Trophoblast cell (in vitro differentiated cells and primary cell): ENCODE data around the gene ZNF473.

ENCODE experiments used
- DNase-seq, 2 donors: peaks; one replicate each; pipeline ENCODE4 v3.0.0-alpha.2; 2016
- H2AFZ ChIP-seq: 2 replicates; pipeline ENCODE4 v1.6.1; 2013; ENCODE audit warnings: low read length, moderate library complexity, mild to moderate bottlenecking; ENCODE audit not compliant: insufficient read depth, poor library complexity
- H2AK5ac ChIP-seq: 2 replicates; pipeline ENCODE4 v1.6.1; 2013; ENCODE audit warnings: mild to moderate bottlenecking, low read length
- H2BK120ac ChIP-seq: 2 replicates; pipeline ENCODE4 v1.6.1; 2013; ENCODE audit warnings: low read length, mild to moderate bottlenecking, moderate library complexity; ENCODE audit not compliant: insufficient read depth, poor library complexity
- H2BK12ac ChIP-seq: 2 replicates; pipeline ENCODE4 v1.6.1; 2013; ENCODE audit warnings: mild to moderate bottlenecking, low read length, moderate library complexity
- H2BK5ac ChIP-seq: 2 replicates; pipeline ENCODE4 v1.6.1; 2013; ENCODE audit warnings: low read length, low read depth, moderate library complexity, mild to moderate bottlenecking; ENCODE audit not compliant: poor library complexity
- H3K14ac ChIP-seq: 2 replicates; pipeline ENCODE4 v1.6.1; 2013; ENCODE audit warnings: mild to moderate bottlenecking, low read length
- H3K18ac ChIP-seq: 2 replicates; pipeline ENCODE4 v1.6.1; 2013; ENCODE audit warnings: mild to moderate bottlenecking, low read length
- H3K23ac ChIP-seq: 2 replicates; pipeline ENCODE4 v1.6.1; 2013; ENCODE audit warnings: low read length
- H3K27ac ChIP-seq: 2 replicates; pipeline ENCODE4 v1.5.1; 2013; ENCODE audit warnings: low read depth, mild to moderate bottlenecking, inconsistent platforms, low read length, moderate library complexity
- H3K27me3 ChIP-seq: 2 replicates; pipeline ENCODE4 v1.6.1; 2013; ENCODE audit warnings: inconsistent platforms, mild to moderate bottlenecking, low read length, moderate library complexity; ENCODE audit not compliant: insufficient read depth
- H3K36me3 ChIP-seq, 2 experiments: 1 replicate in 1 of 2; 2 replicates in 1 of 2; pipeline ENCODE4 v1.6.1; 2013; ENCODE audit warnings: low read length in 2 of 2, mild to moderate bottlenecking in 2 of 2, moderate library complexity in 1 of 2; ENCODE audit not compliant: insufficient read depth in 2 of 2, control insufficient read depth in 1 of 2
- H3K4ac ChIP-seq: 2 replicates; pipeline ENCODE4 v1.6.1; 2013; ENCODE audit warnings: low read depth, mild to moderate bottlenecking, low read length, moderate library complexity
- H3K4me1 ChIP-seq, 2 experiments: 1 replicate in 1 of 2; 2 replicates in 1 of 2; pipeline ENCODE4 v1.6.1; 2013; ENCODE audit warnings: low read length in 2 of 2, mild to moderate bottlenecking in 2 of 2, moderate library complexity in 1 of 2; ENCODE audit not compliant: insufficient read depth in 2 of 2, control insufficient read depth in 1 of 2
- H3K4me2 ChIP-seq: 2 replicates; pipeline ENCODE4 v1.6.1; 2013; ENCODE audit warnings: inconsistent platforms, mild to moderate bottlenecking, low read length, moderate library complexity
- H3K4me3 ChIP-seq: 2 replicates; pipeline ENCODE4 v1.5.1; 2013; ENCODE audit warnings: mild to moderate bottlenecking, low read depth, low read length, inconsistent platforms
- H3K79me1 ChIP-seq: one replicate; pipeline ENCODE4 v1.6.1; 2013; ENCODE audit warnings: low read length
- H3K79me2 ChIP-seq: 2 replicates; pipeline ENCODE4 v1.6.1; 2013; ENCODE audit warnings: low read length, mild to moderate bottlenecking; ENCODE audit not compliant: control insufficient read depth, insufficient read depth, poor library complexity
- H3K9ac ChIP-seq: 2 replicates; pipeline ENCODE4 v1.6.1; 2013; ENCODE audit warnings: mild to moderate bottlenecking, low read length
- H3K9me3 ChIP-seq: 2 replicates; pipeline ENCODE4 v1.6.1; 2013; ENCODE audit warnings: low read depth, mild to moderate bottlenecking, control low read depth, inconsistent platforms, low read length; ENCODE audit not compliant: insufficient read depth
- H4K12ac ChIP-seq: 2 replicates; pipeline ENCODE4 v1.6.1; 2013; ENCODE audit warnings: low read depth, mild to moderate bottlenecking, low read length, moderate library complexity
- H4K8ac ChIP-seq: 2 replicates; pipeline ENCODE4 v1.6.1; 2013; ENCODE audit warnings: low read depth, mild to moderate bottlenecking, low read length, moderate library complexity
- H4K91ac ChIP-seq: one replicate; pipeline ENCODE4 v1.6.1; 2013; ENCODE audit warnings: low read depth, mild to moderate bottlenecking, low read length, moderate library complexity
- WGBS: extraction: QIAGEN DNeasy Blood & Tissue Kit; methylation state at CpG from one replicate; pipeline ENCODE4 v1.1.7; 2013; ENCODE audit warnings: missing lambda C conversion rate; ENCODE audit not compliant: insufficient read length, insufficient coverage; ENCODE audit errors: extremely low coverage; 5-methylcytosine and 5-hydroxymethylcytosine counted together

Gene ZNF473

DNA sequence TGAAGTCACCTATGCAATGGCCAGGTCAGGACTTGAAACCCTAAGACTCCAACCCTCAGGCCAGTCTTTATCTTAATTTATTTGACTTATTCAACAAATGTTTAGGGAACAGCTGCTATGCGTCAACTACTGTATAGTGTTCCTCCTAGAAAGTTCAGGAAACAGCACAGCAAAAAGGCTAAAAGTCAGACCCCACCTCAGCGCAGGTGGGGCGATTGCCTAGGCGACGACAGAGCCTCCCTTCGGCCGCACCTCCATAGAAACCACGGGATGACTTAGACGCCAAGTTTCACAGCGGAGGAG lies 1.1 kb upstream of the ZNF473 start:
- Histone ChIP-seq H3K23ac (no peak overlapping the region), H2AFZ (no peak overlapping the region), H3K4ac (peak overlapping the region; percentile 6)

DNA sequence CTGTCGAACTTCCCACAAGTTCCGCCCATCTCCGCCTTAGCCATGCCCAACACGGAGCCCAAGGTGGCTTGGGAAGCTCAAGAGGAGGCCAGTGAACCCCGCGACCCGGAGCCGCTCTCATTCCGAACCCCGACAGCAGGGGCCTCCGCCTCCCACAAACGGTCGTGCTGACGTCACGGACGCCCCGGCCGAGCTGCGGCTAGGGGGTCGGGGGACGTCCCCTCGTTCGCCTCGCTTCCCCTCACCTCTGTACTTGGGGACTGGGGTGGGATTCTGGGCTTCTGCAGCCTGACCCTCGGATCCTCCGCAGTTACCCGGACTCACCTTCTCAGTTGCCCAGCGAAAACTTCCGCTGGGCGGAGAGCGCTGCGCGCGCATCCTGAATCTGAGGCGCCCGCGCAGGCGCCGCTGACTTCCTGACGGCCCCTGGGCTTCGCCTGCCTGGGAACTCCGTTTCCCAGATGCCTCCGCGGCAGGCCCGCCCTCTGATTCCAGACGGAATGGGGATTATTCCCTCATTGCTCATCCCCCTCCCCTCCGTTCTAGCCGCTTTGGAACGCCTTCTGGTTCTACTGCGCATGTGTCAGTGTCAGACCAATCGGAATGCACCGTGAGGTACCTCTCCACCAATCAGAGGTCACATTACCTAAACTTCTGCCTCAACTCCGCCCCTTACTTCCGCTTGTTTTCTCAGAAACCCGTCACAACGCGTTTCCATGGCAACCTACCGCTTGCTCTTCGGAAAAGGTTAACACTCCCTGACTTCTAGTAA lies 597 bp upstream of the ZNF473 start, which contains the start of gene VRK3:
TSS of gene VRK3 (minus strand) at position 351 of the 772 bp plus-strand sequence. CDS start 9,210 bp downstream, outside the sequence.
- peak within 1 kb of the TSS; percentile 71 for H3K4me2 ChIP-seq
- peak within 1 kb of the TSS; percentile 78 for H3K14ac ChIP-seq
- H3K27ac ChIP-seq: peak within 1 kb of the TSS; percentile 9
- H4K8ac ChIP-seq: peak within 1 kb of the TSS; percentile 95
- H3K4ac ChIP-seq: peak within 1 kb of the TSS; percentile 77
- peak within 1 kb of the TSS; percentile 75 for H4K91ac ChIP-seq
- H3K18ac ChIP-seq: peak within 1 kb of the TSS; percentile 77
- peaks cover 8% of the 10 kb centered on the region for H3K79me2 ChIP-seq
- H3K79me1 ChIP-seq: peaks cover 6% of the 10 kb centered on the region
- peaks cover 4 to 8% of the 10 kb centered on the region in 2 experiments for H3K36me3 ChIP-seq
- peak; percentile 100 for DNase-seq
- no peak within 1 kb of the TSS for H2BK12ac ChIP-seq
- no CpG with 5 or more reads among the region's 59 CpGs for WGBS
- H2AK5ac ChIP-seq: peak within 1 kb of the TSS; percentile 31
- no peaks in the 10 kb centered on the region for H3K27me3 ChIP-seq
- peak within 1 kb of the TSS; percentile 90 for H3K9ac ChIP-seq
- H2AFZ ChIP-seq: peak within 1 kb of the TSS; percentile 80
- H3K23ac ChIP-seq: no peak within 1 kb of the TSS
- peaks cover 1% of the 10 kb centered on the region for H3K9me3 ChIP-seq
- H4K12ac ChIP-seq: peak within 1 kb of the TSS; percentile 82
- peak within 1 kb of the TSS; percentile 50 for H2BK120ac ChIP-seq
- peaks cover 5 to 11% of the 10 kb centered on the region in 2 experiments for H3K4me1 ChIP-seq
- peak within 1 kb of the TSS; percentile 97 for H3K4me3 ChIP-seq
- H2BK5ac ChIP-seq: peak within 1 kb of the TSS; percentile 60

More for the DNA sequence above, 1.1 kb upstream of the ZNF473 start:
- Histone ChIP-seq H3K4me1 (peaks cover 5 to 11% of the 10 kb centered on the region in 2 experiments), H3K79me2 (peaks cover 8% of the 10 kb centered on the region), H3K18ac (peak overlapping the region; percentile 66), H3K4me3 (peak overlapping the region; percentile 92), H2AK5ac (no peak overlapping the region), H2BK12ac (no peak overlapping the region), H2BK120ac (no peak overlapping the region), H3K9ac (peak overlapping the region; percentile 83), H3K79me1 (peaks cover 6% of the 10 kb centered on the region), H3K27ac (no peak overlapping the region), H3K9me3 (peaks cover 1% of the 10 kb centered on the region), H3K4me2 (peak overlapping the region; percentile 67), H4K91ac (peak overlapping the region; percentile 49), H2BK5ac (no peak overlapping the region), H4K12ac (peak overlapping the region; percentile 71), H3K14ac (peak overlapping the region; percentile 78), H4K8ac (peak overlapping the region; percentile 95), H3K27me3 (no peaks in the 10 kb centered on the region), H3K36me3 (peaks cover 6% of the 10 kb centered on the region in 2 experiments)
- peak; percentile 4 to 39 for DNase-seq
- WGBS: no CpG with 5 or more reads among the region's 10 CpGs

DNA sequence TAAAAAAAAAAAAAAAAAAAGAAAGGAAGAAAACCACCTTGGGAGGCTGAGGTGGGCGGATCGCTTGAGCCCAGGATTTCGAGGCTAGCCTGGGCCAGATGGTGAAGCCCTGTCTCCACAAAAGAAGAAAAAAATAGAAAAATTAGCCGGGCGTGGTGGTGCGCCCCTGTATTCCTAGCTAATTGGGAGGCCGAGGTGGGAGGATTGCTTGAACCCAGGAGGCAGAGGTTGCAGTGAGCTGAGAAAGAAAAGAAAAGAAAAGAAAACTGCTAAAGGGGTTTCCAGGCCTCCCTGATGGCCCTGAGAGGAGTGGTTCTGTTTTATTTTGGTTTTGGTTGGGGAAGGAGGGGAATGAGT lies 723 bp downstream of the ZNF473 start:
- Histone ChIP-seq H2AK5ac (no peak overlapping the region), H2BK120ac (no peak overlapping the region), H4K8ac (no peak overlapping the region), H4K12ac (no peak overlapping the region), H3K23ac (no peak overlapping the region), H3K27me3 (no peaks in the 10 kb centered on the region), H3K4me1 (peaks cover 5 to 11% of the 10 kb centered on the region in 2 experiments), H3K4me2 (peak overlapping the region; percentile 1), H4K91ac (no peak overlapping the region), H3K18ac (no peak overlapping the region), H3K9me3 (peaks cover 1% of the 10 kb centered on the region), H3K9ac (no peak overlapping the region), H3K4me3 (no peak overlapping the region), H3K79me2 (peaks cover 8% of the 10 kb centered on the region), H3K79me1 (peaks cover 6% of the 10 kb centered on the region), H2BK12ac (no peak overlapping the region), H2BK5ac (no peak overlapping the region), H3K36me3 (peaks cover 12 to 15% of the 10 kb centered on the region in 2 experiments), H3K14ac (no peak overlapping the region), H3K27ac (no peak overlapping the region), H2AFZ (no peak overlapping the region), H3K4ac (peak overlapping the region; percentile 62)
- no CpG with 5 or more reads among the region's 7 CpGs for WGBS
- no peak for DNase-seq

DNA sequence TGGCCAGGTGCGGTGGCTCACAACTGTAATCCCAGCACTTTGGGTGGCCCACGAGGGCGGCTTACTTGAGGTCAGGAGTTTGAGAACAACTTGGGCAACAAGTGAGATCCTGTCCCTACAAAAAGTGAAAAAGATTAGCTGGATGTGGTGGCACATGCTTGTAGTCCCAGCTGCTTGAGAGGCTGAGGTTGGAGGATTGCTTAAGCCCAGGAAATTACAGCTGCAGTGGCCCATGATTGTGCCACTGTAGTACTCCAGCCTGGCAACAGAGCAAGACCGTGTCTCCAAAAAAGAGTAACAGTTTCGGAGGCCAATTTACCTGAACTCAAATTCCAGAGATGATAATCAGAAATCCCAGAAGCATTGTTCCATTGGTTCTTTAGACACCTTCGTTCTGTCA lies 4.4 kb downstream of the ZNF473 start:
- H4K91ac ChIP-seq: no peak overlapping the region

More for the DNA sequence above, 4.4 kb downstream of the ZNF473 start:
- Histone ChIP-seq H2BK5ac (no peak overlapping the region), H4K12ac (no peak overlapping the region), H3K27me3 (no peaks in the 10 kb centered on the region), H3K79me1 (peaks cover 3% of the 10 kb centered on the region), H4K8ac (no peak overlapping the region), H2BK120ac (no peak overlapping the region), H2AK5ac (no peak overlapping the region), H3K27ac (no peak overlapping the region), H3K9me3 (peaks cover 1% of the 10 kb centered on the region), H3K18ac (no peak overlapping the region), H3K36me3 (peaks cover 29 to 42% of the 10 kb centered on the region in 2 experiments), H2BK12ac (no peak overlapping the region), H3K23ac (no peak overlapping the region), H3K14ac (no peak overlapping the region), H3K4me2 (no peak overlapping the region), H3K9ac (no peak overlapping the region), H3K4me3 (no peak overlapping the region), H2AFZ (no peak overlapping the region), H3K79me2 (peaks cover 5% of the 10 kb centered on the region), H3K4ac (no peak overlapping the region), H3K4me1 (peaks cover 5 to 8% of the 10 kb centered on the region in 2 experiments)
- no peak for DNase-seq
- no CpG with 5 or more reads among the region's 6 CpGs for WGBS
